ENCODE data around the gene LPAR1.

DNA sequence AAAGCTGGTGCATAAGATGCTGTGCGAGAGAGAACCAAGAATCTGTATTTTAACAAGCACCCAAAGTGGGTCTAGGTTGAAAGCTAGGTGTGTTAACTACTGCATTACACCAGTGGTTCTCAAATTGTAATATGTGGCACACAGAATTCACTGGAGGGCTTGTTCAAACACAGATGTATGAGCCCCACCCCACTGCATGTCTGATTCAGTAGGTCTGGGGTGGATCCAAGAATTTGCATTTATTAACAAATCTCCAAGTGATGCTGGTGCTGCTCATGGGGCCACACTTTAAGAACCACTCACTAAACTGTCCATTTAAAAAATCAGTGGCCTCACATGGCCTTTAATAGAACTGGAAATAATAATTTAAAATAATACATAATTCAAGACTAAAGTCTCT, 40.4 kb downstream of the LPAR1 start:
- TF ChIP-seq, protein P1, sequence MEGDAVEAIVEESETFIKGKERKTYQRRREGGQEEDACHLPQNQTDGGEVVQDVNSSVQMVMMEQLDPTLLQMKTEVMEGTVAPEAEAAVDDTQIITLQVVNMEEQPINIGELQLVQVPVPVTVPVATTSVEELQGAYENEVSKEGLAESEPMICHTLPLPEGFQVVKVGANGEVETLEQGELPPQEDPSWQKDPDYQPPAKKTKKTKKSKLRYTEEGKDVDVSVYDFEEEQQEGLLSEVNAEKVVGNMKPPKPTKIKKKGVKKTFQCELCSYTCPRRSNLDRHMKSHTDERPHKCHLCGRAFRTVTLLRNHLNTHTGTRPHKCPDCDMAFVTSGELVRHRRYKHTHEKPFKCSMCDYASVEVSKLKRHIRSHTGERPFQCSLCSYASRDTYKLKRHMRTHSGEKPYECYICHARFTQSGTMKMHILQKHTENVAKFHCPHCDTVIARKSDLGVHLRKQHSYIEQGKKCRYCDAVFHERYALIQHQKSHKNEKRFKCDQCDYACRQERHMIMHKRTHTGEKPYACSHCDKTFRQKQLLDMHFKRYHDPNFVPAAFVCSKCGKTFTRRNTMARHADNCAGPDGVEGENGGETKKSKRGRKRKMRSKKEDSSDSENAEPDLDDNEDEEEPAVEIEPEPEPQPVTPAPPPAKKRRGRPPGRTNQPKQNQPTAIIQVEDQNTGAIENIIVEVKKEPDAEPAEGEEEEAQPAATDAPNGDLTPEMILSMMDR (IDR thresholded peaks at IDR 0.05) = no peak
- TF ChIP-seq EZH2 (IDR thresholded peaks at IDR 0.05) = no peak
